GM13976 (cell line): ENCODE data around the gene SPG7.

ENCODE experiments used
- DNase-seq: peaks from one replicate; pipeline ENCODE4 v3.0.0; 2012; ENCODE audit warnings: low spot score
- CTCF ChIP-seq: IDR thresholded peaks from 2 replicates; pipeline ENCODE4 v1.5.1; 2012; ENCODE audit warnings: borderline replicate concordance, mild to moderate bottlenecking; ENCODE audit not compliant: insufficient read depth; ENCODE audit errors: extremely low read depth, missing control alignments, control extremely low read depth
- in situ Hi-C: fragments of 300-500 bp; cut with MboI; formaldehyde crosslinking; loops from one replicate; pipeline ENCODE4 v1.12.0; 2022; ENCODE audit warnings: low sequenced_read_pairs, mixed read lengths, inconsistent platforms; ENCODE audit not compliant: unreplicated experiment

Gene SPG7

DNA sequence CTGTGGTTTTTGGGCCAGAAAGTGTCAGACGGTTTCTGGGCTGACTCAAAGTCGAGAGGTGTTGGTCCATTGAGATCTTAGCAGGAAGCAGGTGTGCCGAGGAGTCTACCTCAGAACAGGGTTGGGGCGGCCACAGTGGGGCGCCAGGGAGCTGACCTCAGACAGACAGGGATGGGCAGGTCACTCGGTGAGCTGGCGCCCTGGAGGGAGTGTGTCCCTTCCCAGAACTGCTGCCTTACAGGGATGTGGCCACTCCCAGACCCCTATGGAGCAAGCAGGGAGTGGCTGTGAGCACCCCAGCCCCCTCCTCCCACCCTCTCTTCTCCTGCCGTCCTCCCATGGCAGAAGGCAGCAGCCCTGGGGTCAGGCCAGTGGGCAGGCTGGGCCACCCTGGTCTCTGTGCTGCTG lies 91.3 kb downstream of the SPG7 start:
- in situ Hi-C loops = no loop called here
- TF ChIP-seq CTCF = peak; percentile 10
- peak; percentile 73 for DNase-seq

DNA sequence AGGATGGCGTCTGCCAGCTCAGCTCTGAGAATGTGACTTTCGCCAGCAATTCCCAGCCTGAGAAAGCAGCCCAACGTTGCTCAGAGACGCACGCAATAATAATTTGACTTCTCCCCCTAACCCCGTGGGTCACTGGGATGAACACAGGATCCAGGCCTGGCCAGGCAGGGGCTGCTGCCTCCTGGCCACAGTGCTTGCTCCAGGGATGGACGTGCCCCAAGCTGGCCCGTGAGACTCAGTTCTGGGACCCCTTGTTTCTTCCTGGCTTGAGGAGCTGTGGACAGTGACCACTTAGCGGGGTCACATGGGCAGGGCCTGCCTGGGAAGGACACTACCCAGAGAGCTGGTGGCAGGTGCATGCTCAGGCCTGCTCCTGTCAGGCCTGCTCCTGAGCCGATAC lies 91.7 kb downstream of the SPG7 start:
- no peak for DNase-seq
- in situ Hi-C loops = no loop called here
- TF ChIP-seq CTCF = no peak

- in situ Hi-C loops = no loop called here
- DNase-seq = no peak
- TF ChIP-seq CTCF = no peak
Measured at GRCh38 chr16:89600427-89600826, 92.2 kb downstream of the SPG7 start.

GRCh38 chr16:89600956-89601355 lies 92.8 kb downstream of the SPG7 start:
- in situ Hi-C loops = no loop called here
- no peak for TF ChIP-seq CTCF
- DNase-seq = no peak

- in situ Hi-C loops = no loop called here
- DNase-seq = no peak
- no peak for TF ChIP-seq CTCF
Measured at GRCh38 chr16:89601906-89602272, 93.7 kb downstream of the SPG7 start.

GRCh38 chr16:89602273-89602951 lies 94.2 kb downstream of the SPG7 start:
- TF ChIP-seq CTCF = no peak
- peak; percentile 78 for DNase-seq
- in situ Hi-C loops = no loop called here
